ENCODE data around the gene HOXA1.
A peak's percentile ranks its signal among the peaks of the same experiment; 100 is the strongest.

Gene HOXA1

DNA sequence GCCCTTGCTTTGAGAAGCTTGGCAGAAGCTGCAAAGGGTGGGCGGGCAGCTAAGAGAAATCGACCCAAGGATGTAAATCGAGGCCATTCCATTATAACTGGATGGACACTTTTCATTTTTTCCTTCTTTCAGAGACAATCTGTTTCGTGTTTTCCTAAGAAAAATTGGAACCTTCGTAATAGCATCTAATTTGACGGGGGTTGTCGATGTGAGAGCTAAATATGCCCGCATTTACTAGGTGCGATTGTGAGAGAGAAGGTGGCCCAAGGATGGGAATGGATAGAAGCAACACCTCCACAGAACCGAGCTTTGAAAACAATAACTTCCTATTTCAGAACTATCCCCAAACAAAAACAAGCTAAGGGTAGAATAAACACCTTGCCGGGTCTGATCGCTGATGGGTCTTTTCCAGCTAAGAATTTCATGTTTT is 35.6 kb upstream of the HOXA1 start:
- DNase-seq (ENCODE audit: low read depth): no peak

DNA sequence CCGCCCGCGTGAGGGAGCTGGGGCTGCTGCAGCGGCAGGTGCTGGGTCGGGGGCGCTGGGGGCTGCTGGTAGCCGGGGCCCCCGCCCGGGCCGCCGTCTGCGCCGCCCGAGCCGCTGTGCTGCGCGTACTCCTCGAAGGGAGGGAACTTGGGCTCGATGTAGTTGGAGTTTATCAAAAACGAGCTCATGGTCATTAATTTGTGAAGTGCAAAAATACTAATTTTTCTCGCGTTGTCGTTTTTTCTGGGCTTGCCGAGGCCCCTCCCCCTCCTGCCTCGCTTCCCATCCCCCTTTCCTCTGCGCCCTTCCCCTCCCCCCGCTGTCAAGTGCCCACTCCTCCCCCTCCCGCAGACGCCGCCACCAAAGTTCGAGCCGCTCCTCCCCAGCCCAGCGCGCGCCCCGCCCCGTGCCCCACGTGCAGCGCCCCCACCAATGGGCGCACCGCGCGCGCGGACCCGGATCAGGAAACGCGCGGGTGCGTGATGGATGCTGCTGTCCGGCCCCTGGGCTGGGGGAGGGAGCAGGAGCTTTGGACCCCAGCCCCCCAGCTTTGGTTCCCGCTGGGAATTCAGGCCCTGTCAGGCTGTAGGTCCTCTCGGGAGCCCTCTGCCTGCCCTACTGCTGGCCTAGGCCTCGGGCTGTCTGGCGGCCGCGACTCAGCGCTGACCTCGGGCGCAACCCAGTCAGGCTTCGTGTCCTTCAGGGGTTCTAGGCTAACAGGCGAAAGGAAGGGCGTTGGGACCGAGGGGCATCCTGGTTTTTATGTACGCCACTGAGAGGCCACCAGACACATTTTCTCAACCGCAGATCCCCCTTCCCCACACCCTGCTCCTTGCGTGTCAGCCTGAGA is 35.0 kb upstream of the HOXA1 start, which contains the start of gene HOXA4:
HOXA4 (minus strand) TSS at position 218 of the 850 bp plus-strand sequence; CDS start at position 194, 24 bp downstream.
- DNase-seq (ENCODE audit: low read depth): peak; percentile 26

DNA sequence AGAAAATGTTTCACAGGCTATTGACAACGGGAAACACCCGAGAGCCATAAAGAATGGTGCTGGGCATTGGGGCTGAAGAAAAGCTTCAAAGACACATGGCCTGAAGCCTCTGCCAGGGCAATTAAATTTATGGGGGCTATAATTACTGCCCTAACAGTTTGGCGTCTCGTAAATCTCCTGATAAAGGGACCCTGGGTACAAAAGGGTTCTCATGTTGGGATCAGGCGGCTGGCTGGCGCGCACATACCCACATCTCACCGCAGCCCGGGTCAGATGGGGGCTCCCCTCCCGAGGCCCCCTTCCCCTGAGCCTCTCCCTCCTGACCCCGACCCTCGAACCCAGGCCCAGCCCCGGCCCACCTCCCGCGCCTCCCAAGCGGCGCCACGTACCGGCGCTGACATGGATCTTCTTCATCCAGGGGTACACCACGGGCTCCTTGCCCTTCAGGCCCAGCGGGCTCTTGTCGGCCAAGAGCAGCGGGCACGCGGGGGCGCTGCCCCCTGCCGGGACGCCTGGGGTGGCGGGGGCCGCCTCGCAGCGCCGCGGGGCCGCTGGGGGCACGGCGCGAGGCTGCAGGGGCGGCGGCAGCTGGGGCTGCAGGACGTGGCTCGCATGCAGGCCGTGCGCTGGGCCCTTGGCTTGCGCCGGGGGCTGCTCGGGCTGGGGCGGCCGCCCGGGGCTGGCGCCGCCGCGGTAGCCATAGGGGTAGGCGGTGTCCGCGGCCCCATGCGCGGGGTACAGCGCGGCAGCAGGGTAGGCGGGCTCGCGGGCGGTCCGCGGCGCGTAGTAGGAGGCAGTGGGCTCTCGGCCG is 34.1 kb upstream of the HOXA1 start:
- DNase-seq (ENCODE audit: low read depth): no peak

DNA sequence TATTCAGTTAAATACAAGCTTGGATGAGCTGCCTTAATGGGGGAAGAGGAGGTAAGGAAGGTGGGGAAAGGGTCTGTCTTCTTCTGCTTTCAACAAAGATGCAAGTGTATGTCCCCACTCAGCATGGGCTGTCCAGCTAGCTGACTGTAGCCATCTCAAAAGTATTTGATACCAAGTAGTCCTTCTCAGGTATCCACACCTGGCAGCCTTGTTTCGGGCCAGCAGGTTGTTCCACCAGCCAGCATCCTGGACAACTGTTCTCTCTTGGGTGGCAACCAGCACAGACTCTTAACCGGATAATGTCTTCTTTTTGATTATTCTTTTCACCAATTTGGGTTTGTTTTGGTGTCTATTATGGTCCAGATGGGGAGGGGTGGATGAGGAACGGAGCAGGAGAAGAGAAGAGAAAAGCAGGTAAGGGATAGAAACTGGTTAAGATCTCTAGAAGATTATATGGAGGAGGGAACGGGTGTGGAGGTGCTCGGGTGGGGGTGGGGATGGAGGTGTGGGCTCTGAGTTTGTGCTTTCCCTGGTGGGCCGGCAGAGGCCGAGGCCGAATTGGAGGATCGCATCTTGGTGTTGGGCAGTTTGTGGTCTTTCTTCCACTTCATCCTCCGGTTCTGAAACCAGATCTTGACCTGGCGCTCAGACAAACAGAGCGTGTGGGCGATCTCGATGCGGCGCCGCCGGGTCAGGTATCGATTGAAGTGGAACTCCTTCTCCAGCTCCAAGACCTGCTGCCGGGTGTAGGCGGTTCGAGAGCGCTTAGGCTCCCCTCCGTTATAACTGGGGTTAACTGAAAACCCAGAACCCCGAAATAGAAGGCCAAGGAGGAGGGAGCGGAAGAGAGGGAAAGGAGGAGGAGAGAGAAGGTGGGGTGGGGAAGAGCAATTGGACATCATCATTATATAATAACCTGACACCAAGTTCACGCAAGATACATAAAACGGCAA is 33.3 kb upstream of the HOXA1 start:
- DNase-seq (ENCODE audit: low read depth): no peak

DNA sequence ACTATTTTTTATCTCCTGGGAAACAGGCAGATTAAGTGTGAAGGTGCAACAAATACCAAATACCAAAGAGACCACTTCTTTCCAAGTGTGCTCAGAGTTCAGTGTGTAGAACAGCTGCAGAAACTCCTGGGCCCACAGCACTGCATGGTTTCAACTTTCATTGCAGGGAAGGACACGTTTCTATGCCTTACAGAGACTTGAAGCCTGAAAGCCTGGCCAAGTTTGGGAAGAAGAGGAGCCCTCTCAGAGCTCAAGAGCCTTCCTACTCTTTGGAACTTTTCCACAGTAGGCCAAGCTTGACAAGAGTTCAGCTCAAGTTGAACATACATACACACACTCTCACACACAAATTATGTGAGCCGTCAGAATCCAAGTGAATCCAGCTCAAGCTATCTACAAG is 32.2 kb upstream of the HOXA1 start:
- DNase-seq (ENCODE audit: low read depth): no peak

DNA sequence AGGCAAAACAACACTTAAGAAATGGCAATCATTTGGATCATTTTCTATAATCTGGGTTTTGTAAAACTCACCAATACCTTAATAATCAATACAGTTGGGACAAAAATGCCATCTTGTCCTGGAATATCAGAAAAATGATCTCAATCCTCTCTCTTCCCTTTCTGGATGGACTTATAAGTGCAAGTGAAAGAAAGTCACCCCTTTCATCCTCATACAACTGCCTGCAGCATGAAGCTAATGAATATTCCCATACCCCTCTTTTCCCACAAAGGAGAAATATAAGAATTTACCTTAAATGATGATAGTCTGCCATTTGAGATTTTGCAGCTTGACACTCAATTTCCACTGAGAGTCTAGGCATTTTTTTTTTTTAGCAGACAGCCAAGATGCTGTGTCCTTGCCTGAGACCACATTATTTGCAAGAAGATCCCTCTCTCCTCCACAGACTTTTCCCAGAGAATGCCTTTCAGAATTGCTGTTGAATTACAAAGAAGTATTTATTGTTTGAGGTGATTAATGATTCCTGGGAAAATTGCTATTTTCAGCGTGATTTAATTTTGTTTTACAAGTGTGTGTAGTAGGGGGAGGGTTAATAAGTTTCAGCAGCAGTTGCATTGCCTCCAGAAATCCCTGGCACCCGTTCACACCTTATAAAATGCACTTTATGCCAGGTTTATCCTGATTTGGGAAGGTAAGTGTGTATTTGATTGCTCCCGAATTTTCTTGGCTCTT is 31.0 kb upstream of the HOXA1 start:
- DNase-seq (ENCODE audit: low read depth): no peak

DNA sequence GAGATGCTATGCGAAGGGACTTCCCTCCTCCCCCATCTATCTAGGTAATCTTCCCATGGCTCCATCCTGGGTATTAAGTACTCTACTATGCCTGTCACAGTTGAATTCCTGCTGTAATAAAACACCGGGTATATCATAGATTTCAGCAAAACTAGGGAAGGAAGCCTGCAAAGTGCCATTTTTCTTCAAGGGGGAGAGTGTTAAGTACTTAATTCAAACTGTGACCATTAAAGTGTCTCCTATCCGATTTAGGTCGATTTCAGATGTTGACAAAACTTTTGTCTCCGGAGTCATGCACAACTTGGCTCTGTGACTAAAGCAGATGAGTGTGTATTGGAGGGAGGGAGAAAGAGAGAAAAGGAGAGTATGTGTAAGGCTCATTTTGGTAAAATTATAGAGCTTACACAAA is 30.2 kb upstream of the HOXA1 start:
- no peak for DNase-seq (ENCODE audit: low read depth)

DNA sequence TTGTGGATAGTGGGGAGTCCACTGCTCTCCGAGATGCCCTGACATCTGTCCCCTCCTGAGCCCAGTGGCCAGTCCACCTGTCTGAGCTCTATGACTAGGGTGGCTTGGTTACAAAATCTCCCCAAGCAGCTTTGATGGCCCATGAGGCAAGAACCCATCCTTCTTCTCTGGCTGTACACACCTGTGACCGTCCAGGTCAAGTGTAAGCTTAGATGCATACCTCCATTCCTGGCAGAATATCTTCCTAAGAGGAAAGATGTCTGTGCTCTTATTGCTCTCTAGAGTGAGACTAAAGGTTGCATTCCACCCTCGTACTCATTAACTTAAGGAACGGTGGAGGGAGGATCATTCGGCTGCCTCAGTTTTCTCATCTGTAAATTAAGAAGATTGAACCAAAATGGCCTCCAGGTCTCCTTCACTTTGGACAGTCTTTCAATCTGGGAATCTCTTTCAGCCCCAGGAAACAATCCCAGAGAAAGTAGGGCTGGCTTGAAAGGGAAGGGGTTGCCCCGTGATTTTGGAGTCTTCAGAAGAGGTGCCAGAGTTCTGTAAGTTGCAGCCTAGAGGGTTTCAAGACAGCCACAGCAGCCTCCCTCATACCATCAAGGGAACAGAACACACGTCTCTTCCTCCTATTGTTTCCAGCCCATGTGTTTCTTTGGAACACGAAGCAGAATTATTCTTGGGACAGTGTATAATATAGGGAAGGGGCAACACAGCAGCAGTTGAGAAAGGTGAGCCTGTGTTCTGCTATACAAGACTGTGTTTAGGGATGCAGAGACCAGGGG is 29.3 kb upstream of the HOXA1 start:
- no peak for DNase-seq (ENCODE audit: low read depth)

DNA sequence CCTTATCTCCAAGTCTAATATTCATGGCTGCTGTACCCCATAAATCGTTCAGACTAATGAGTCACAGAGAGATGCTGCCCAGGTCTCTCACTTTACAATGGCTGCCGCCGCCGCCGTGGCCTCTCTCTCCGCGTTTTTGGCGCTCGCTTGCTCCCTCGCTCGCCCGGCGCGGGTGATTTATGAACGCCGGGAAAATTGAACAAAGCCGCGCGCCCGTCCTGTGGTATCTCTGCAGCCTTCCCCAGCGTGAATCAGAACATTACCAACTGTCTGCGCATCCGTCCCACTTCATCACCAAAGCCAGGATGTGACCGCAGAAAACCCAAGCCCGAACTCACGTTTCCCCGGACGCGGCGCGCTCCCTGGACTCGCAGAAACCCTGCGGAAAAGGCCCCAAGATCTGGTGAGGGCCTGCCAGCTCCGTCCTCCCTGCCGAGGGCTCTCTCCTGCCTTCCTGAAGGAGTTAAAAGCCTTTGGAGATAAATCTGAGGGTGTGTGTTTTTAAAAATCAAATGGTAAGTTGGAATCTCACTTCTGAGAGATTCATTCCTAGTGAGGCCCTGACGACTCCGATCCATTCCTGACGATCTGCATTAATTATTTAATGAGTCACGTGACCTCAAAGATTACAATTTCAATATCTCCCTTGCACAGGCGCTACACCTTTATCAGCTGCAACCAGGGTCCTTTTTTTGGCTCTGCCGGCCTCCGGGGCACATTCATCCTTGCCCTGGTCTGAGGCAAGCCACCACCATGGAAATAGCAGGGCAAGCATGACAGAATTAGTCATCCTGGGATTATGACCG is 28.5 kb upstream of the HOXA1 start:
- no peak for DNase-seq (ENCODE audit: low read depth)

DNA sequence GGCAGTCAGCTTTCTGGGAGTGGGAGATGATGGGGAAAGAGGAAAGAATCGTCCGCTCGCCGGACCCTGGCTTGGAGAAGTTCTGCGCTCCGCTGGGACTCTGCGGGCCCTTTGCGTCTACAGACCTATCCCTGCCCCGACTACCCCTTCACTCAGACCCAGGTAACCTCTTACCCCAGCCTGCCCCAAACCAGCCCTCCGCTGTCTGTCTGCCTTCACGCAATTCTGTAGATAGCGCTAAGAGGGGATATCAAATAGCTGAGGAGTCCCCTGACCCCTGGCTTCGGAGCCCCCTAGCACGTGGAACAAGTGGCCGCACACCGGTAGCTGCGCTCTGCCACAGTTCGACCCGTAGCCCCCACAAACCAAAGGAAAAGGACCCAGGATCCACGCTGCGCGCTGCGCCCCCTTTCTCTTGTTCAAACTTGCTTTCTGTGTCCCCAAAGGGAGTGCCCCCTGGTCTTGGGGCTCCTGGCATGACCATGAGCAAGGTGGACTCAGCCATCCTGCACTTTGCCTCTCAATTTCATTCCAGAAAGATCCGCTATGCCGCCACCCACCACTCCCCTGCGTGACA is 27.8 kb upstream of the HOXA1 start:
- DNase-seq (ENCODE audit: low read depth): no peak

DNA sequence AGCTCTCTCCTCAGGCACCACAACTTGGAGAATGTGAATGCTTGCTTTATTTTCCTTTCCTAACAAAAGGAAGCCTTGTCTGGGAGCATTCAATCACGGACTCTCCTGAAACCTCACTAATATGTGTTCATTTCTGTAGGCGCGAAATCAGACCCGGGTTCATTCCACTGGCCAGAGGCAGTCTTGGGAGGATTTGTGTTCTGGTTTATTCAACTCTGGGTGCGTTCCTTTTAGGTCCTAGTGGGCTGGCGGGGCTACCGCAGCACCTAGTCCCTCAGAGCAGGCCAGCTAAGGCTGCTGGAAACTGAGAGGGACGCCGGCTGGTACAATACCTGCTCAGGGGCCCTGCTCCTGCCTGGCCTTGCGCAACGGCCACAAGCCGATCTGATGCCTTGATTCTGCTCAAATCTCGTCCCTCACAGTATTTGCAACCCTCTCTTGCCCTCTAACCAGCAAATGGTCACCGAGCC is 27.2 kb upstream of the HOXA1 start:
- DNase-seq (ENCODE audit: low read depth): no peak

DNA sequence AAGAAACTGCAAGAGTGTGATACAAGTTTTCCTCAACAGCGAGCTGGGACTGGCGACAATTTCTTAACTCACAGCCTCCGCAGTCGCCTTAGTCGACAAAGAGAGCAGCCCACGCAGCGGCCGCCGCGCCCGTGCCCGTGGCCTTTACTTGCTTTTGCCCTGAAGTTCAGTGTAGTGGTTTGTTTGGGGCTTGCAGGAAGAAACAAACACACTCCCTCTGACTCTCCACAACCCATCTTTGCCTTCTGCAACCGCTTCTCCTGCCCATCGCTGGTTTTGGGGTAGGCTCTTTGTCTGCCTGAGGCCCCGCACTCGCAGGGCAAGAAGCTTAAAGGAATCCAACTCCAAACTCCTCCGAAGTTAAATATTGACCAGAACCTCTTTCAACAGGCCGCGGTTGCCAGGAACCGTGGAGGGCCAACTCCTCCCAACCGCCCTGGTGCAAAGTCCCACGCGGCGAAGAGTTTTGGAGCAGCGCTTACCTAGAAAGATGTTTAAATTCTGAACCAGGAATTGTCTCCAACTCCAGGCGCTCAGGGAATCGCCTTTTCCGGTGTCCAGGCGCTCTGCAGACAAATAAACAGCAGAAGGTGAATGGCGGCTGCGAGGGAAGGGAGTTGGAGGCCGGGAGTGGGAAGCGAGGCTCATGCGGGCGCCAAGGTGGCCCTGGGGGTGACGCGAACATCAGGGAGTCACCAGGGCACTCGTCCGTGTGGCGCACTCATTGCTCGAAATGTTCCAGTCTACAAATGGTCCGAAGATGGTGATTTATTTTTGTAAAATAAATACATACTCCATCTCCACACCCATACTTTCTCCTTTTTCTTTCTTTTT is 26.5 kb upstream of the HOXA1 start:
- DNase-seq (ENCODE audit: low read depth): no peak

DNA sequence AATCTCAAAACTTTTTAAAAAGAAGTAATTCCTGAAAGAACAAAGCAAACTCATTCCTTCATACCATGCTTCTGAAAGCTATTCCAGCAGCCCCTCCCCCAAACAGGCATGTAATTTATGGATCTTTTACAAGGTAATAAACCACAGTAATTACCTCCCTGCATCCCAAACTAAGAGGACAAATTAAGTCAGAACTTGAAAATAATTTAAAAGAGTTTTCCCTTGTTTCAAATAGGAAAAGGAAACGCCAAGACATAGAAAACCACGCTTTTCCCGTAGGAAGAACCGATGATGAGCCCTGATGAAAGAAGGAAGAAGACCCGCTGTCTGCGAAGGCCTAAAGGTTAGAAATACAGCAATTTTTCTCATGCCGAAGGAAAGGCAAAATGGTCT is 25.9 kb upstream of the HOXA1 start:
- DNase-seq (ENCODE audit: low read depth): no peak

DNA sequence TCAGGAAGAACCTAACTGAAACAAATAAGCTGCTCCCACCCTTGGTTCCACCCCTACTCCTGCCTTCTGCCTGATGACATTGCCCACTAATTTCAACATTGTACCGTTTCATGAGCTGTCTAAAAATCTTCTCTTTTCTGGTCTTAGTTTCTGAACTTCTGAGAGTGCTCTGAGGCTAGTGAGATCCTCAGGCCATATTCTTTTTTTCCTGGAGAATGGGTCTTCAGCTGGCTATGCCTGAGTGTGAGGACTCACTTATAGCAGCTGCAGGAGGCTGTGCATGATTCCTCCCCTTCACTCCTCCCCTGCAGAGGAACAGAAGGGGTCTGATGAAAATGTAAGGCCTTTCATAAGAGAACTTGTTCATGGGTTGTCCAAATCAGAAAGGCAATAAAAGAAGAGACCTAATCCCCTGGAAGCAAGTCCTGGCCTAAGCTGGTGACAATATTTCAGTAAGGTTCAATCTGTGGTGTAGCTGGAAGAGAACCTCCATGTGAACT is 23.7 kb upstream of the HOXA1 start:
- no peak for DNase-seq (ENCODE audit: low read depth)

DNA sequence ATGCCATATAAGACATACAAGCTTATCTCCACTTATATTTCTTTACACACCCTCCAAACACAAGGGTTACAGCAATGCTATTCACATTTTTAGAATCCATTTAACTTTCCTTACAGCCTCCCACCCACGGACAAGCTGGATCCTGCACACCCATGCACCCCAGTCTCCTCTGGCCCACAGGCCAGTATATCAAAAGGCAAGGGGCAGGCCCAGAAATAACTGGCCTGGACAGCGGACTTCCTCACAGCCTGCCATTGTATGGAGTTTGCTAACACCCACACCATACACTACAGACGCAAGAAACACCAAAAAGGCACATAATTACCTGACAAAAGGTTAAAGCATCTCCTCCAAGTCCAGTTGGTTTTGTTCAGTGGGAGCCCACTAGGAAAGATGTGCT is 22.8 kb upstream of the HOXA1 start:
- DNase-seq (ENCODE audit: low read depth): no peak

DNA sequence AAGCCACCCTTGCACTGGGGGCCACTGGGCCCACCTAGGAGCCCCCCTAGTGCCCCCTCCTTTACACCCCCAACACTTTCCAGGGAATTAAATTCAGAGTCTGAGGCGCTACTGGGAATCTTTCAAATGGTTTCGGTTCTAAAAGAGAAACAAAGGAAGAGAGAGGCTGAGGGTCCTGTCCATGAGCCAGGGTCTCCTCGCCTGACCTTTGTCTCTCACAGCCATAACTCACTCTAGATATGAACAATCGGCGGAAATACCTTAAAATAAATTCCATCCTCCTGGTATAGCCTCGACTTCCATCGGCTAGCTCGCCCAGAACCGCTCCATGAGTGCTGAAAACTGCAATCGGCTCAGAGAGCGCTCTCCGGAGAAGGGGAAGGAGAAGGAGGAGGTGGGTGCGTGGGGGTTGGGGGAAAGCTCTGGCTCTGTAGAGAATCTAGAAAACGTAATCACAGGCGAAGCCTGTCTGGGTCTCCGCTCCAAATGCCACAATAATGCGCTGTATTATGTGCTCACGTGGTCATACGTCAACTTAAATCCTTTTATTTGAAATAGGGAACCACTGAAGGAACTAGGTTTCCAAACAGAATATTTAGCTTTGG is 22.2 kb upstream of the HOXA1 start:
- DNase-seq (ENCODE audit: low read depth): no peak

Data from T-helper 22 cell (primary cell).